Keratinocyte (primary cell): Measurements from ENCODE around the gene SPSB4.

ENCODE experiments used
- CTCF ChIP-seq, 3 experiments: IDR thresholded peaks in 1 of 3; conservative IDR thresholded peaks in 1 of 3; optimal IDR thresholded peaks in 1 of 3; 2 replicates in 2 of 3; 3 replicates in 1 of 3; pipeline versions ENCODE3 to v1.5.1; 2011; ENCODE audit warnings: low read length in 3 of 3, mild to moderate bottlenecking in 3 of 3, moderate library complexity in 2 of 3, control low read depth in 1 of 3, inconsistent platforms in 1 of 3; ENCODE audit not compliant: insufficient read depth in 2 of 3; ENCODE audit errors: extremely low read depth in 1 of 3
- EZH2 ChIP-seq: IDR thresholded peaks from one replicate; pipeline ENCODE4 v1.6.1; 2012; ENCODE audit warnings: inconsistent platforms, mild to moderate bottlenecking, low read length, moderate library complexity

- TF ChIP-seq EZH2 (no peak), CTCF (optimal IDR thresholded peaks at IDR 0.05 in 1 of 3, IDR thresholded peaks at IDR 0.05 in 1 of 3, conservative IDR thresholded peaks at IDR 0.05 in 1 of 3; ENCODE audit: extremely low read depth in 1 of 3, insufficient read depth in 2 of 3, low read length in 3 of 3) (no peak)
Observed at GRCh38 chr3:141128126-141128777, 77.1 kb downstream of the SPSB4 start.
